ENCODE results near the gene PURB.
"Not testable (repeated sequence)": the region's sequence is repeated elsewhere in the genome, so short reads cannot be mapped to it uniquely, and the experiment has no call there.

PURB gene
- long read RNA-seq, full-length matches to known transcripts: 5 of 5 reads
- long read RNA-seq, partial matches to known transcripts: 0 of 5 reads
- long read RNA-seq, other reads (novel, unspliced or antisense): 0 of 5 reads

DNA sequence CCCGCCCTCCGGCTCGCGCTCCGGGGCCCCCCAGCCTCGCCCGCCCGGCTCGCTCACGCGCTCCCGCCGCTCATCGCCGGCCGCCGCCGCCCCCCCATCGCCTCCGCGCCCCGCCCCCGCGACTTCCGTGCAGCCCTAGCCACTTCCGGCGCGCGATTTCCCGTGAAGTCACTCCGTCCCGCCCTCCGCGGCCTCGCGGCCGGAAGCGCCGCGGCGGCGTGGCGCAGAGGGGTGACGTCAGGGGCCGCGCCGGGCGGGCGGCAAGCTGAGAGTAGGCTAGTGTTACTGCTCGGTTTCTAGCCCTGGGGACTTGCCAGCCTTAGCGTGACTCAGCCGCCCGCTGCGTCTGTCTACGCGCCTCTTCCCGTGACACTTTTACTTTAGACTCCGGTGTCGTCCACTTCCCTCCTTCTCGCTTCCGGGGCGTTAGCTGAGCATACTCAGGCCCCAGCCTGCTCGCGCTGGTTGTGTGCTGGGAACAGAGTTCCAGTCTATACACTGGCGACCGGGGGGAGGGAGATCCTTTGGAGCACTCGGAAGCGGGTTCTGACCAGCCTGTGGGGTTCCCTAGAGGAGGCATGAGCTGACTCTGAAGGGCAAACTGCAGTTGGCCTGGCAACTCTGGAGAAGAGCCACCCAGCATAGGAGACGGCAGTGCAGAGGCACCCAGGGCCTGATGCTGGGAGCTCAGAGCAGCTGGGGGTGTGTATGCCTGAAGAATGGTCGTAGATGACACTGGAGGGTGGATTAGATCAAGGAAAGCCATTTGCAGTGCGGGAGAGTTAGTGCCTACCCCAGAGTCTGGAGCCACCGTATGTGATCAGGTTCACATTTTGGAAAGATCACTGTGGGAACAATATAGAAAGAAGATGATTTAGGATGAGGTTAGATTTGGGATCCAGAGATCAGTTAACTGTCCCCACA lies at the start of gene PURB:
Gene PURB (minus strand): TSS at position 137 of the 924 bp plus-strand sequence. CDS start 182 bp downstream, outside the sequence.
- no peaks in the 10 kb centered on the region for H3K27me3 ChIP-seq (ENCODE audit: insufficient read depth, poor library complexity, severe bottlenecking)
- H3K27ac ChIP-seq (replicated peaks): peak within 1 kb of the TSS; percentile 96
- DNase-seq (ENCODE audit: low read depth in 1 of 2, low spot score in 1 of 2): peak; percentile 95 to 96
- peak within 1 kb of the TSS; percentile 77 for H3K4me3 ChIP-seq (replicated peaks; ENCODE audit: insufficient read depth, low read length)
- peak; percentile 80 for TF ChIP-seq SPI1 (IDR thresholded peaks at IDR 0.05; ENCODE audit: borderline replicate concordance, low read depth)
- peak; percentile 88 for TF ChIP-seq GABPA (IDR thresholded peaks at IDR 0.05; ENCODE audit: low read depth)
- TF ChIP-seq, protein P1, sequence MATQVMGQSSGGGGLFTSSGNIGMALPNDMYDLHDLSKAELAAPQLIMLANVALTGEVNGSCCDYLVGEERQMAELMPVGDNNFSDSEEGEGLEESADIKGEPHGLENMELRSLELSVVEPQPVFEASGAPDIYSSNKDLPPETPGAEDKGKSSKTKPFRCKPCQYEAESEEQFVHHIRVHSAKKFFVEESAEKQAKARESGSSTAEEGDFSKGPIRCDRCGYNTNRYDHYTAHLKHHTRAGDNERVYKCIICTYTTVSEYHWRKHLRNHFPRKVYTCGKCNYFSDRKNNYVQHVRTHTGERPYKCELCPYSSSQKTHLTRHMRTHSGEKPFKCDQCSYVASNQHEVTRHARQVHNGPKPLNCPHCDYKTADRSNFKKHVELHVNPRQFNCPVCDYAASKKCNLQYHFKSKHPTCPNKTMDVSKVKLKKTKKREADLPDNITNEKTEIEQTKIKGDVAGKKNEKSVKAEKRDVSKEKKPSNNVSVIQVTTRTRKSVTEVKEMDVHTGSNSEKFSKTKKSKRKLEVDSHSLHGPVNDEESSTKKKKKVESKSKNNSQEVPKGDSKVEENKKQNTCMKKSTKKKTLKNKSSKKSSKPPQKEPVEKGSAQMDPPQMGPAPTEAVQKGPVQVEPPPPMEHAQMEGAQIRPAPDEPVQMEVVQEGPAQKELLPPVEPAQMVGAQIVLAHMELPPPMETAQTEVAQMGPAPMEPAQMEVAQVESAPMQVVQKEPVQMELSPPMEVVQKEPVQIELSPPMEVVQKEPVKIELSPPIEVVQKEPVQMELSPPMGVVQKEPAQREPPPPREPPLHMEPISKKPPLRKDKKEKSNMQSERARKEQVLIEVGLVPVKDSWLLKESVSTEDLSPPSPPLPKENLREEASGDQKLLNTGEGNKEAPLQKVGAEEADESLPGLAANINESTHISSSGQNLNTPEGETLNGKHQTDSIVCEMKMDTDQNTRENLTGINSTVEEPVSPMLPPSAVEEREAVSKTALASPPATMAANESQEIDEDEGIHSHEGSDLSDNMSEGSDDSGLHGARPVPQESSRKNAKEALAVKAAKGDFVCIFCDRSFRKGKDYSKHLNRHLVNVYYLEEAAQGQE (IDR thresholded peaks at IDR 0.05; ENCODE audit: insufficient replicate concordance, low read depth): peak; percentile 53
- peak; percentile 81 for TF ChIP-seq POLR2AphosphoS5 (IDR thresholded peaks at IDR 0.05; ENCODE audit: low read depth)
- TF ChIP-seq, protein P2, sequence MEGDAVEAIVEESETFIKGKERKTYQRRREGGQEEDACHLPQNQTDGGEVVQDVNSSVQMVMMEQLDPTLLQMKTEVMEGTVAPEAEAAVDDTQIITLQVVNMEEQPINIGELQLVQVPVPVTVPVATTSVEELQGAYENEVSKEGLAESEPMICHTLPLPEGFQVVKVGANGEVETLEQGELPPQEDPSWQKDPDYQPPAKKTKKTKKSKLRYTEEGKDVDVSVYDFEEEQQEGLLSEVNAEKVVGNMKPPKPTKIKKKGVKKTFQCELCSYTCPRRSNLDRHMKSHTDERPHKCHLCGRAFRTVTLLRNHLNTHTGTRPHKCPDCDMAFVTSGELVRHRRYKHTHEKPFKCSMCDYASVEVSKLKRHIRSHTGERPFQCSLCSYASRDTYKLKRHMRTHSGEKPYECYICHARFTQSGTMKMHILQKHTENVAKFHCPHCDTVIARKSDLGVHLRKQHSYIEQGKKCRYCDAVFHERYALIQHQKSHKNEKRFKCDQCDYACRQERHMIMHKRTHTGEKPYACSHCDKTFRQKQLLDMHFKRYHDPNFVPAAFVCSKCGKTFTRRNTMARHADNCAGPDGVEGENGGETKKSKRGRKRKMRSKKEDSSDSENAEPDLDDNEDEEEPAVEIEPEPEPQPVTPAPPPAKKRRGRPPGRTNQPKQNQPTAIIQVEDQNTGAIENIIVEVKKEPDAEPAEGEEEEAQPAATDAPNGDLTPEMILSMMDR (IDR thresholded peaks at IDR 0.05; ENCODE audit: insufficient read depth, low read length): no peak

DNA sequence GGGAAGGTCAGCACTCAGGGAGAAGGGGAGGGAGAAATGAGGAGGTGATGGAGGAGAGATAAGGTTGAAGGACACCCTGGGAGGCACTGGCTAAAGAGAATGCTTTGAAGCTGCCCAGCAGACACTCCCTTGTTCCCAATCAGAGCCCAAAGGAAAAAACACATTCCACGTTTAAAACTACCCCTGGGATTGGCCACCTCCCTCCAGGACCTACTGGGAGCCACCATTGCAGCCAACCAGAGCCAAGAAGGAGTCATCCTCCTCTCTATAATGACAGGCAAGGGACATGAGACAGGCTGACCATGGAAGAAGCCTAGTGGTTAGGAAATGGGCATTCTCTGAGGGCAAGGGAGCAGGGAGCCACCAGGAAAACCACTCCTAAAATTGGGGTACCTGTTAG lies 49.7 kb upstream of the PURB start:
- Histone ChIP-seq H3K27ac (replicated peaks) (no peak overlapping the region), H3K27me3 (ENCODE audit: insufficient read depth, poor library complexity, severe bottlenecking) (no peaks in the 10 kb centered on the region), H3K4me3 (replicated peaks; ENCODE audit: insufficient read depth, low read length) (no peak overlapping the region)
- no peak for DNase-seq (ENCODE audit: low read depth in 1 of 2, low spot score in 1 of 2)
- TF ChIP-seq, protein P1 (IDR thresholded peaks at IDR 0.05; ENCODE audit: insufficient replicate concordance, low read depth): no peak
- TF ChIP-seq POLR2AphosphoS5 (IDR thresholded peaks at IDR 0.05; ENCODE audit: low read depth): no peak
- no peak for TF ChIP-seq SPI1 (IDR thresholded peaks at IDR 0.05; ENCODE audit: borderline replicate concordance, low read depth)
- TF ChIP-seq, protein P2 (IDR thresholded peaks at IDR 0.05; ENCODE audit: insufficient read depth, low read length): no peak
- TF ChIP-seq GABPA (IDR thresholded peaks at IDR 0.05; ENCODE audit: low read depth): no peak

DNA sequence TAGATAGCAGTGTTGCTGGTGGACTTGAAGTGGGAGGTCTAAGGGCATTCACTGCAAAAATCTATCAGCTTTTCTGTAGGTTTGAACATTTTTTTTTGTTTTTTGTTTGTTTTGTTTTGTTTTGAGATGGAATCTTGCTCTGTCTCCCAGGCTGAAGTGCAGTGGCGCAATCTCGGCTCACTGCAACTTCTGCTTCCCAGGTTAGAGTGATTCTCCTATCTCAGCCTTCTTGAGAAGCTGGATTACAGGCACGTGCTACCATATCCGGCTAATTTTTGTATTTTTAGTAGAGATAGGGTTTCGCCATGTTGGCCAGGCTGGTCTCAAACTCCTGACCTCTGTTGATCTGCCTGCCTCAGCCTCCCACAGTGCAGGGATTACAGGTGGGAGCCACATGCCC lies 49.2 kb upstream of the PURB start:
- H3K27me3 ChIP-seq (ENCODE audit: insufficient read depth, poor library complexity, severe bottlenecking); H3K4me3 ChIP-seq (replicated peaks; ENCODE audit: insufficient read depth, low read length); H3K27ac ChIP-seq (replicated peaks): not testable (repeated sequence)
- DNase-seq (ENCODE audit: low read depth in 1 of 2, low spot score in 1 of 2): peak in 1 of 2 experiments; percentile 61

DNA sequence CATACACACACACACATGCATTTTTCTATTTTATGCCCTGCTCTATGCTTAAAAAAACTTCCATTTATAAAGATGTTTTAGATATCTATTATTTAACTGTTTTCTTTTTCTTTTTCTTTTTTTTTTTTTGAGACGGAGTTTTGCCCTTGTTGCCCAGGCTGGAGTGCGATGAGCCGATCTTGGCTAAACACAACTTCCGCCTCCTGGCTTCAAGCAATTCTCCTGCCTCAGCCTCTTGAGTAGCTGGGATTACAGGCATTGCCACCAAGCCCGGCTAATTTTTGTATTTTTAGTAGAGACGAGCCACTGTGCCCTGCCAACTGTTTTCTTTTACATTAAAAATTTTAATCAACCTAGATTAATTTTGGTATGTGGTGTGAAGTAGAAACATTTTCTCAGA lies 45.6 kb upstream of the PURB start:
- Histone ChIP-seq H3K27ac (replicated peaks) (no peak overlapping the region), H3K4me3 (replicated peaks; ENCODE audit: insufficient read depth, low read length) (no peak overlapping the region), H3K27me3 (ENCODE audit: insufficient read depth, poor library complexity, severe bottlenecking) (no peaks in the 10 kb centered on the region)
- TF ChIP-seq, protein P2 (IDR thresholded peaks at IDR 0.05; ENCODE audit: insufficient read depth, low read length): no peak
- TF ChIP-seq, protein P1 (IDR thresholded peaks at IDR 0.05; ENCODE audit: insufficient replicate concordance, low read depth): no peak
- no peak for TF ChIP-seq POLR2AphosphoS5 (IDR thresholded peaks at IDR 0.05; ENCODE audit: low read depth)
- TF ChIP-seq SPI1 (IDR thresholded peaks at IDR 0.05; ENCODE audit: borderline replicate concordance, low read depth): no peak
- no peak for TF ChIP-seq GABPA (IDR thresholded peaks at IDR 0.05; ENCODE audit: low read depth)
- no peak for DNase-seq (ENCODE audit: low read depth in 1 of 2, low spot score in 1 of 2)

Data from HL-60 (cell line).